G401.6 (cell line): ENCODE data around the gene TTBK1.
A peak's percentile ranks its signal among the peaks of the same experiment; 100 is the strongest.

ENCODE experiments used
- FAIRE-seq: peaks from 2 replicates; lab custom pipeline; 2012; peaks lifted over from hg19 to GRCh38; lab: Jason Lieb, UNC

The TTBK1 gene

DNA sequence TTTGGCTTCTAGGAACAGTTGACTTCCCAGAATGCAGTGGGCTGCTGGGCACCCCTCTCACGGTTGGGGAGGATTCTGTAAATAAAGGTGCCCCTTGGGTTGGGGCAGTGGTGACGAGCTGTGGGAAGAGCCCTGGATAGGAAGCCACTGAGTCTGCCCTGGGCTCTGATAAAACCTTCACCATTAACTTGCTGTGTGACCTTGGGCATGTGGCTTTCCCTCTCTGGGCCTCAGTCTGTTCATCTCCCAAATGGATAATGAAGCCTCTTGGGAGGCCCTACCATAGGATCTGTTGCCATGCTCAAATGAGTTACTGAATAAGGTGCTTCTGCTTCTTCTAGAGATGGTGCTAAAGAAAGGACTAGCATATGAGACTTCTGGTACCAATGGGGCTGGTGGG is 61.6 kb downstream of the TTBK1 start:
- FAIRE-seq: no peak

DNA sequence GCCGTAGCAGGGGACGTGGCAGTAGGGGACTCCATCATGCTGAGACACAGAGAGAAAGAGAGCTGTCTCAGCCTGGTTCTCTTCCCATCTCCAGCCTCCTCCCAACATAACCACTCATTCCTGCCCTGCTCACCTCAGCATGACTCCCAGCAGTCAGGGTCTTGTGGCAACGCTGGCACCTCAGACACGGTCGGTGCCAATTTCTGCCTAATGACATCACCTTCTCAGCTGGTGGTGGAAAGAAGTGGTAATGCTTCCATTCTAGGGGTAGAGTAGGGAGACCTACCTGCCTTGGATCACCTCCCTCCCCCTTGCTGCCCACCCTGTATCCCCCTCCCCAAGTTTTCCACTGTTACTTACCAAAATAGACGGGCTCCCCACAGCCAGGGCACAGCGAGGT is 62.8 kb downstream of the TTBK1 start:
- FAIRE-seq: no peak

DNA sequence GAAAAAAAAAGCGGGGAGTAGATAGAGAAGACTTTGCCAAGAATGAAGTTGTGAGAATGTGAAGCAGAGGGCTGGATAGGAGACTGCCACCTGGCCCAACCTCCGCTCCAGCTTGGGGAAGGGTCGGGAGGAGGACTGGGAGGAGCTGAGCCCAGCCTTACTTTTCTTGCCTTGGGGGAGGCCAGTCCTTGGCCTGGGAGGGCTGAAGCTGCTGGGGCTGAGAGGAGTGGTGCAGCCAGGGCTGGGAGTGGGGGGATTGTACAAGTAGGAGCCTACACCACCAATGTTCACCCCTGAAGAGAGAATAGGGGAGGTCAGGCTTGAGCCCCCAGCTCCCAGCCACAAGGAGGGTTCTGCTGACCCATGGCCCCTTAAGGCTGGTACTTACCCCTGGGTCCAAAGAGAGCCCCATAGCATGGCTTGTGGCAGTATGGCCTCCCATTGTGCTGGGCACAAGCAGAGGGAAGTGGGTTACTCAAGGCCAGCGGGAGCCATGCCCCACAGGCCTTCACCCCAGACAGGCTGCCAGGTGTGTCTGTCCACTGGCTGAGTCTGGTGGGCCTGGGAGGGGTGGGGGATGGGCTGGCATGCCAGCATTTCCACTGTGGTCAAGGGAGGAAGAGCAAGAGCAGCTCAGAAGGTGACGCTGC is 64.3 kb downstream of the TTBK1 start:
- no peak for FAIRE-seq

DNA sequence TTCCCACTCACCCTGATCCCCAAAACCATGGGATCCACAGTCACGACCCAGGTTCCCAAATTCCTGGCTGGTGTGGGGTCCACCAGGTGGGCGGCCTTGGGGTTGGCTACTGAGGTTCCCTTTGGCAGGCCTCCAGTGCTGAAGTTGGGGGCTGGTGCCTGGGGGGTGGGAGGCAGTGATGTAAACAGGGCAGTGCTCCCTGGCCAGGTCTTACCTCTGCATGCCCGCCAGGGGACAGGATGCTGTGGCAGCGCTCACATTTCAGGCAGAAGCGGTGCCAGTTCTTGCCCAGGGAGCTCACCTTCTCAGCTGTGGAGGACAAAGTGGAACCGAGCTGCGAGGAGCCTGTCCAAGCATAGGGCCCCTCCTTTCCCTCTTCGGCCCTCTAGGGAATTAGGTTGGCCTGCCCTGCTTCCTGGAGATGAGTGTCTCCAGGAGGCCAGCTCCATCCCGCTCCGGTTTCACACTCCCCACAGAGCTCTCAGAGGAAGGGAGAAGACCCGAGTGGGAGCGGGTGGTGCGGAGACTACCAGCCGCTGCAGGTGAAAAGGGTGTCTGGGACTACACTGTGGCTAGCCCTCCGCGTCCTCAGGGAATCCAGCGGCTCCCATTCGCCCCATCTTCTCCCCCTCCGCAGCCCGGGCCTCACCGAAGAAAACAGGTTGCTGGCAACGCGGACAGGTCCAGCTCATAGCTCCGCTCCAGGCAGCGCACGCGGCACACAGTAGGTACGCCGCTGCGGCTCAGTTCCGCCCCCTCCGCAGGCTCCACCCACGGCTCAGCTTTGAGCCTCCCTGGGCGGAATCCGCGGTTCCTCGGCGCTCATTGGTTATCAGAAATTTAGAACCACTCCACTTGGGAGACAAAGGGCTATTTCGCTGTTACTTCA is 65.1 kb downstream of the TTBK1 start, which contains the start of gene CRIP3:
Gene CRIP3 (minus strand): TSS at position 726 of the 889 bp plus-strand sequence. CDS start 34 bp downstream, at position 692.
- FAIRE-seq: no peak

DNA sequence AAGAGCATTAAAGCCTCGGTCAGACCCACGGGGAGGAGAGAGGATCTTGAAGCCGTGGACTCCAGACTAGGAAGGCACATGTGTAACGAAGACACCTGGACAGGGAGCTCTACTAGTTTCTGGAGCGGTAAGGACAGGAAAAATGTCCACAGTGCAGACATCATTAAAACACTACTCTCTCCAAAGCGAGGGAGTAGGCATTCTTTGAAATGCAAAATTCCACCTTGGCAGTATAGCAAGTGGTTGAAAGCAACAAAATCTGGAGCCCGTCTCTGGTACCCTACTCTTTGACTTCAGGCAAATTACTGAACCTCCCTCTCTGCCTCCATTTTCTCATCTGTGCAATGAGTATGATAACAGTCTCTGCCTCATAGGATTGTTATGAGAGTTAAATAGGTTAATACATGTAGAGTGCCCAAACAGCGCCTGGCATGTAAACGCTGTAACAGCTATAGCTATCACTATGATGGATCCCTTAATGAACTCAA is 65.8 kb downstream of the TTBK1 start:
- no peak for FAIRE-seq

DNA sequence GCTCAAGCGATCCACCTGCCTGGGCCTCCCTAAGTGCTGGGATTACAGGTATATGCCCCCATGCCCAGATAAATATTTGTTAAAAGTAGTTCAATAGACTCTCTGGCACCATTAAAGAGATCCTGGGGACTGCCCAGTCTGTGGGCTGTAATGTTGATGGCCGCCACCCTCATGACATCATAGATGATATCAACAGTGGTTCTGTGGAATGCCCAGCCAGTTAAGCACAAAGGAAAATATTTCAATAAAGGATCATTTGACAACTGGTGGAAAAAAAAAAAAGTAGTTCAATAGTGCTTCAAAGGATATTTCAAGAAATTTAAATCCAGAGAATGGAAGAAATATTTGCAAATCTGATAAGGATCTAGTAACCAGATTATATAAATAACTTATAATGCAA is 66.9 kb downstream of the TTBK1 start:
- no peak for FAIRE-seq

DNA sequence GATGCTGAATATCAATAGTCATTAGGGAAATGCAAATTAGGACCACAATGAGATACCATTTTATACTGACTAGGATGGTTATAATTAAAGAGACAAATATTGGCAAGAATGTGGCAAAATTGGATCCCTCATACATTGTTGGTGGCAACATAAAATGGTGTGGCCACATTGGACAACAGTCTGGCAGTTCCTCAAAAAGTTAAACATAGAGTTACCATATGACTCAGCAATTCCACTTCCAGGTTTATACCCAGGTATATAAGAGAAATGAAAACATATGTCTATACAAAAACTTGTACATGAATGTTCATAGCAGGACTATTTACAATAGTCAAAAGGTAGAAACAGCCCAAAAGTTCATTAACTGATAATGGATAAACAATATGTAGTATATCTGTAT is 67.3 kb downstream of the TTBK1 start:
- no peak for FAIRE-seq

DNA sequence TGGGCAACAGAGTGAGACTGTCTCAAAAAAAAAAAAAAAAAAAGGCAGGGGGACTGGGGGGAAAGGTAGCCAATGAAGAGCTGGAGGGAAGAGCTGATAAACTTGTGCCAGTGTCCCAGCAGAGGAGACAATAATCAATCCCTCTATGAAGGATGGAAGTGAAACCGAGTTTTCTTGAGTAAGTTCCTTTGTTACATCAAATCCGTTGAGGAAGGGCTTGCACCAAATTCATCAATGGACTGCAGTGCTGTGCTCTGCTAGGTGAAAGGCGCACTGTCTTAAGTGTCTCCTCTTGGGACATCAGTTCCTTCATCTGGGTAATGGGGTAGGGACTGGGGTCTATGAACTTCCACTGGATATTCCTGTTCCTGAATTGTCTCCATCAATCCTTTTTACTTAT is 68.4 kb downstream of the TTBK1 start:
- FAIRE-seq: no peak

DNA sequence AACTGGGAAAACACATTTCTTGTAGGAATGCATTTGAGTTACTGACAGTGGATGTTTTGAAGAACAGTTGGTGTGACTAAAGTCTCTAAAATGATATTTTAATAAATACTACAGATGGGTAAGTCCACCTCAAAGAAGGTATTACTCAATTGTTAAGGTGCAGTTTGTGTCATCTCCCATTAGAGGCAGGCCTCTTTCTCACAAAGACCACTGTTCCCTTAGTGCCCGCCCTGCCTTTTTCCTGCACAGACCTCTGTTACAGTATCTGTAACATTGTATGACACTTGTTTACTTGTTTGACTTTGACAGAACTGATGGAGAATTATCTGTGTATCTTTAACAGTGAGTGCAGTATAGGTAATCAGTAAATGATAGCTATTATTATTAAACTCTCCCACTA is 70.5 kb downstream of the TTBK1 start:
- FAIRE-seq: no peak

DNA sequence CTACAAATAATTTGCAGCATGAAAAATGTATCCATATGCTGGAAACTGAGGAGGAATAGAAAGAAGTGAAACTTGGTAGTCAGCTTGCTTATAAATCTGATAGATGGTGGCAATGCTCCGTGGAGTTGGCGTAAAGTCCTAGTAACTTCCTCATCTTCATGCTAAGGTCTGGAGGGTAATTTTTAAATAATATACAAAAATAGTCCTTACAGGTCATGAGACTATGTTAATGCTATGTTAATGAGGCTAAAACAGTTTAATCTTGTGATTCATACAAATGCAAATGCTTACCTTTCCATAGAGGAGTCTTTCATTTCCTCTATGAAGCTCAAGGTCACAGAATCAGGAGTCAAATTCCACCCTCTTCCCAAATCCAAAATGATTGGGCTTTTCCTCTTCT is 74.7 kb downstream of the TTBK1 start:
- FAIRE-seq: no peak

DNA sequence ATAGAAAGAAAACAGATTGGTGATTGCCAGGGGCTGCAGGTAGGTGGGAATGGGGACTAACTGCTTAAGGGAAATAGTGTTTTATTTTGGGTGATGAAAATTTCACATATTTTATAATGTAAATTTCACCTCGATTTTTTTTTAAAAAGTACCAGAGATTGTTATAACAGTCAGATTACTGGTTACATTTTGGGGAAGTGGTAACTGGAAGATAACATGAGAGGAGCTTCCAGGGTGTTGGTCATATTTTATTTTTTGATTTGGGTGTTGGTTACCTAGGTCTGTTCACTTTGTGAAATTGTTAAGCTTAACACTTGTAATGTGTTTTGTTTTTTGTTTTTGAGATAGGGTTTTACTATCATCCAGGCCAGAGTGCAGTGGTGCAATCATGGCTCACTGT is 82.6 kb downstream of the TTBK1 start:
- no peak for FAIRE-seq

DNA sequence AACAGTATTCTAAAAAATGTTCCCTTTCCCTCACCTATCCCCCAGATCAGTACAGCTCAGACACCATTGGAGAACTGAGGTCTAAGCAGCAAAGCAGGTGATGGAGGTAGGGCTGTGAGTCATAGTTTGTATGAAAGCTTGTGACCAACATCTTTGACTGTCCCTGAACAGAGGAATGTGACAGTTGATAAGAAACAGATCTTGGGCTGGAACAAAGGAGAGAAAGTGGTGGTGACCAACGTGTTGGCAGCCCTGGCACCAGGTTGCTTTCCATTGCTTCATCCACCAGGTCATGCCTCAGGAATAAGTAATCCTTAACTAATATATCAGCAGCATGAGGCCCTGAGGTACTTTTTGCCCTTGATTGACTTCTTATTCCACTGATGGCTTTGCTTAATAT is 85.2 kb downstream of the TTBK1 start:
- FAIRE-seq: no peak

DNA sequence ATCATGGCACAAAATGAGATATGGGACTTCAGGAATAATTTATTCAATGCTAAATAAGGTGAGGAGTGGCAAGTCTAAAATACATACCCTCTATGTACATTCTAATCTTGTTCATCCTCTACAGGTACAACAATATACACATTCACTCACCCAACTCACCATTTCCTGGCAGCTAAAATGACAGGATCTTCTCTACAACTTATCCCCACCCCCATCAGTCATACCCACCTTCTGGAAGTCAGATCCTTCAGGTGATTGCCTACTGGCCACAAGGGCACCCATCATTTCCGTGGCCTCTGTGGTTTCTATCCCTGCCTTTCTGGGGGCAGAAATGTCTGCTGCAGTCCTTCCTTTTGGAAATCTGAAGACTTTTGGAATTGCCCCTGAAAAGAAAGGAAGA is 88.2 kb downstream of the TTBK1 start:
- no peak for FAIRE-seq

DNA sequence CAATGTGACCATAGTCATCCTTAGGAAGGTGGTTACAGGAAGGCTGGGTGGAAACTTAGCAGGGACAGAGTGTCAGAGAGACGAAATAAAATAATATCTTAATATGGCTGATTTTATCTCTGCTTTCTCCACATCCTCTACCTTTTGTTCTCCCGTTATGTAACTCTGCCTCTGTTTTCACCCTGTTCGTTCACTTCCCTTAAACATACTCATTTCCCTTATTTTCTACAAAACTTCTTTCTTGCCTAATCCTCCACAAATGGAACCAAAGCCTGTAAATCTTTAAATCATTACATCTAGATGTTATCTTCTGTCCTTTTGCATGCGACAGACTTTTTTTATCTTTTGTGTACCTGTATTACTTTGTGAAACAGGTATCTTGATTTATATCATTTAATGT is 88.6 kb downstream of the TTBK1 start:
- no peak for FAIRE-seq

DNA sequence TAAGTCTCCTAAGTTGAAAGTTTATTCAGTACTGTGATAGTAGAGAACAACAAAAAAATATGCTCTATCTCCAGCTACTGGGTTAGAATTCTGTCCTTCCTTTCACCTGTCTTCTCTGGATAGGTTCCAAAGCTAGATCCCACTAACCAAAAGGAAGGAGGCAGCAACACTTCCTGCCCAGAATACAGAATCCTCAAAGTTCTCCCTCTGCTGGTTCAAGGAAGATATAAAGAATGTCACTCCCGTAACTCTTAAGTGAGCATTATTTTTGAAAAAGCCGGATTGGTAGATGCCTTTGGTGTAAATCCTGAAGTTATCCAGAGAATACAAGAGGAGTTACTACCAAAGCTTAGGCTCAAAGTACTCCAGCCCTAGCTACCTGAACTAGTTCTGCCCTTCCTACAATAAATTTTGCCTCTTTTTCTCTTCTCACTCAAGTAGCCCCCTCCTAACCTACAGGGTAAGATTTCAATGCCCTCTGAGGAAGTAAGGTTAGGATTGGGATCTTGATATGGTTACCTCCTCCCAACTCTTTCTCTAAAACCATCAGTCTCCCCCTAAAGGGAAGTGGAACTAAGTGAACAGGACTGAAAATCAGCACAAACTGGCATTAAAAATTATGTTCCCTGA is 91.3 kb downstream of the TTBK1 start:
- FAIRE-seq: peak; percentile 98

DNA sequence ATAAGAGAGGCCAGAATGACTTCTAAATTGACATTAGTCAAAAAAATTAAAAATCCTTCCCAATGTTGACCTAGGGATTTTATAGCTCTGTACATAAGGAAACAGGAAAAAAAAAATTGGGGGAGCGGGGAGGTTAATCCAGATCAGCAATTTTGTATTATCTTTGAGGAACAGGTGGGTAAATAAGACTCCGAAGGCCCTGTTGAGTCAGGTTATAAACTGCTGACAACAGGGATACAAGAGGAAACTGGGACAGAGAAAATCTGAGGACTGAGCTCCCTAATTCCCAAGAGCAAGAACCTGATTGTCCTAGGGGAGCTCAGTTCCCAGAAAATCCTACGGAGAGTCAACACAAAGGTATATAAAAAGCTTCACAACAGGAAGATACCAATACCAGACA is 92.2 kb downstream of the TTBK1 start:
- no peak for FAIRE-seq

DNA sequence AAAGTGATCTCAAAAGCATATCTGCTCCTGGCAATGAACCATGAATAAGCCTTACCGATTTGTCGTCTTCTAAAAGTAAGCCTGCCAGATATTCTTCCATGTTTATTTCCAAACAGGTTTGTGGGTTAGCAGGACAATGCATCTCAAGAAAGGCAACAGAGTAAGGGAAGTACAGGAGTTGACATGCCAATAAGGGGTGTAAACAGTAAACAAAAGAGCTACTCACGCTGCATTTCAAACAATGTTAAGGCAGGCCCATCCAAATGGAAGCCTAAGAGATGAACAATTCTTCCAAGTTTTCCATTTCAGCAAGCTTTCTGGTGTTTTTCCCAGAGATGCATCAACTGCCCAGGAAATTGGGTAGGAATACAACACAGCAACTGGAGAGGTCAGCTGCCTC is 93.1 kb downstream of the TTBK1 start:
- no peak for FAIRE-seq
